K562 (cell line): Measurements from ENCODE around the gene VPS26A. TPM values are rescaled to one million over a fixed set of nuclear protein-coding genes. Genes with fewer than 3 reads are reported as not detected.

Experiments
- CBFB ChIP-seq: sonication (generic); formaldehyde crosslinking; IDR thresholded peaks from 2 replicates; pipeline ENCODE4 v1.4.0; 2020; ENCODE audit warnings: mild to moderate bottlenecking, missing genetic modification reagents
- NFATC3 ChIP-seq: fragments of 450-650 bp; IDR thresholded peaks from 2 replicates; pipeline ENCODE4 v1.6.1; 2017; ENCODE audit warnings: mild to moderate bottlenecking
- POLR2AphosphoS2 ChIP-seq: IDR thresholded peaks from 2 replicates; pipeline ENCODE4 v1.6.1; 2012; ENCODE audit warnings: low read length, improper control_type of control experiment
- SMC3 ChIP-seq: conservative IDR thresholded peaks from 2 replicates; pipeline ENCODE4 v1.6.1; 2011; ENCODE audit warnings: low read depth, low read length, improper control_type of control experiment; ENCODE audit not compliant: insufficient read depth
- STAT5A ChIP-seq: IDR thresholded peaks from 2 replicates; pipeline ENCODE4 v1.6.1; 2012; ENCODE audit warnings: low read length, inconsistent platforms, borderline replicate concordance
- TBP ChIP-seq: optimal IDR thresholded peaks from 2 replicates; pipeline ENCODE3; 2011; ENCODE audit warnings: low read depth, low read length, improper control_type of control experiment
- TCF7L2 ChIP-seq: fragments of 150-350 bp; IDR thresholded peaks from 2 replicates; pipeline ENCODE4 v1.6.1; 2016; ENCODE audit warnings: low read depth, mild to moderate bottlenecking, low read length, moderate library complexity
- polyA plus RNA-seq, 8 experiments: library from polyadenylated mRNA; depleted of rRNA in 4 of 8; stranded (reverse) in 5 of 8; unstranded in 3 of 8; fragments of >200 nt; fragmentation: Nextera tagmentation in 2 of 8; fragmentation: Illumina TruSeq in 1 of 8; extraction: Ambion mirVana in 2 of 8; extraction: Trizol in 1 of 8; gene quantifications; 2 replicates each; pipeline versions ENCODE4 v1.2.1 to v1.2.3, GENCODE V29; 2011 to 2014; ENCODE audit warnings: inconsistent platforms in 1 of 8, missing spikeins in 1 of 8
- total RNA-seq, 7 experiments: library from RNA; depleted of rRNA in 6 of 7; stranded (reverse); fragments of >200 nt in 6 of 7; fragmentation: Illumina TruSeq in 2 of 7; extraction: Trizol in 2 of 7; gene quantifications; 2 replicates each; pipeline versions ENCODE4 v1.2.1 to v1.2.3, GENCODE V29; 2011 to 2021; ENCODE audit warnings: low replicate concordance in 1 of 7
- TF ChIP-seq, protein P1 (sequence below): IDR thresholded peaks from 2 replicates; pipeline ENCODE4 v1.6.1; 2016; ENCODE audit warnings: missing genetic modification characterization, missing compliant biosample characterization
- TF ChIP-seq, protein P2 (sequence below): fragments of 150-350 bp; conservative IDR thresholded peaks from 2 replicates; pipeline ENCODE4 v1.6.1; 2014; ENCODE audit warnings: low read length

The VPS26A gene
- total and polyA plus RNA-seq, 9 of the 15 experiments (the other 6 are each of a cell fraction or from before 2014, with no cell fraction given) = 47.1 to 137 (median 69.3) TPM

GRCh38 chr10:69215405-69216171 lies 91.6 kb downstream of the VPS26A start (continued):
- no peak for TF ChIP-seq NFATC3
- TF ChIP-seq, protein P1, sequence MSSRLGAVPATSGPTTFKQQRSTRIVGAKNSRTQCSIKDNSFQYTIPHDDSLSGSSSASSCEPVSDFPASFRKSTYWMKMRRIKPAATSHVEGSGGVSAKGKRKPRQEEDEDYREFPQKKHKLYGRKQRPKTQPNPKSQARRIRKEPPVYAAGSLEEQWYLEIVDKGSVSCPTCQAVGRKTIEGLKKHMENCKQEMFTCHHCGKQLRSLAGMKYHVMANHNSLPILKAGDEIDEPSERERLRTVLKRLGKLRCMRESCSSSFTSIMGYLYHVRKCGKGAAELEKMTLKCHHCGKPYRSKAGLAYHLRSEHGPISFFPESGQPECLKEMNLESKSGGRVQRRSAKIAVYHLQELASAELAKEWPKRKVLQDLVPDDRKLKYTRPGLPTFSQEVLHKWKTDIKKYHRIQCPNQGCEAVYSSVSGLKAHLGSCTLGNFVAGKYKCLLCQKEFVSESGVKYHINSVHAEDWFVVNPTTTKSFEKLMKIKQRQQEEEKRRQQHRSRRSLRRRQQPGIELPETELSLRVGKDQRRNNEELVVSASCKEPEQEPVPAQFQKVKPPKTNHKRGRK (tag) = no peak
- TF ChIP-seq, protein P2, sequence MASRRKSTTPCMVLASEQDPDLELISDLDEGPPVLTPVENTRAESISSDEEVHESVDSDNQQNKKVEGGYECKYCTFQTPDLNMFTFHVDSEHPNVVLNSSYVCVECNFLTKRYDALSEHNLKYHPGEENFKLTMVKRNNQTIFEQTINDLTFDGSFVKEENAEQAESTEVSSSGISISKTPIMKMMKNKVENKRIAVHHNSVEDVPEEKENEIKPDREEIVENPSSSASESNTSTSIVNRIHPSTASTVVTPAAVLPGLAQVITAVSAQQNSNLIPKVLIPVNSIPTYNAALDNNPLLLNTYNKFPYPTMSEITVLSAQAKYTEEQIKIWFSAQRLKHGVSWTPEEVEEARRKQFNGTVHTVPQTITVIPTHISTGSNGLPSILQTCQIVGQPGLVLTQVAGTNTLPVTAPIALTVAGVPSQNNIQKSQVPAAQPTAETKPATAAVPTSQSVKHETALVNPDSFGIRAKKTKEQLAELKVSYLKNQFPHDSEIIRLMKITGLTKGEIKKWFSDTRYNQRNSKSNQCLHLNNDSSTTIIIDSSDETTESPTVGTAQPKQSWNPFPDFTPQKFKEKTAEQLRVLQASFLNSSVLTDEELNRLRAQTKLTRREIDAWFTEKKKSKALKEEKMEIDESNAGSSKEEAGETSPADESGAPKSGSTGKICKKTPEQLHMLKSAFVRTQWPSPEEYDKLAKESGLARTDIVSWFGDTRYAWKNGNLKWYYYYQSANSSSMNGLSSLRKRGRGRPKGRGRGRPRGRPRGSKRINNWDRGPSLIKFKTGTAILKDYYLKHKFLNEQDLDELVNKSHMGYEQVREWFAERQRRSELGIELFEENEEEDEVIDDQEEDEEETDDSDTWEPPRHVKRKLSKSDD = no peak
- no peak for TF ChIP-seq STAT5A
- no peak for TF ChIP-seq TBP
- no peak for TF ChIP-seq POLR2AphosphoS2
- TF ChIP-seq TCF7L2 = no peak
- no peak for TF ChIP-seq SMC3
- no peak for TF ChIP-seq CBFB
